ENCODE measurements around the gene PRH2.

- TF ChIP-seq SP1 (IDR thresholded peaks at IDR 0.05), result no peak
- TF ChIP-seq CTBP1 (IDR thresholded peaks at IDR 0.05; ENCODE audit: borderline replicate concordance), result no peak
- TF ChIP-seq ZNF384 (IDR thresholded peaks at IDR 0.05), result no peak
- no peak for TF ChIP-seq BHLHE40 (IDR thresholded peaks at IDR 0.05; ENCODE audit: borderline replicate concordance)
- TF ChIP-seq SUZ12 (IDR thresholded peaks at IDR 0.05), result no peak
Measured at GRCh38 chr12:10941916-10942607, 13.0 kb downstream of the PRH2 start.
